Muscle layer of duodenum (tissue), 2 donors: ENCODE results near the gene GTF3C5.
"Not testable (repeated sequence)": the region's sequence is repeated elsewhere in the genome, so short reads cannot be mapped to it uniquely, and the experiment has no call there.

ENCODE experiments used
- H3K27ac ChIP-seq: one replicate; pipeline ENCODE4 v1.7.0; 2013; ENCODE audit warnings: mild to moderate bottlenecking, low read length
- H3K27me3 ChIP-seq: one replicate; pipeline ENCODE4 v1.7.0; 2013; ENCODE audit warnings: low read depth, mild to moderate bottlenecking, control low read depth, low read length
- H3K36me3 ChIP-seq, 2 donors: one replicate each; pipeline ENCODE4 v1.7.0; 2013; ENCODE audit warnings: low read length in 2 of 2, control low read depth in 1 of 2, mild to moderate bottlenecking in 1 of 2; ENCODE audit not compliant: insufficient read depth in 2 of 2, control insufficient read depth in 1 of 2
- H3K4me1 ChIP-seq, 2 donors: one replicate each; pipeline ENCODE4 v1.7.0; 2013; ENCODE audit warnings: low read length in 2 of 2, mild to moderate bottlenecking in 2 of 2, control low read depth in 1 of 2, moderate library complexity in 1 of 2; ENCODE audit not compliant: insufficient read depth in 2 of 2, control insufficient read depth in 1 of 2
- H3K4me3 ChIP-seq, 2 donors: one replicate each; pipeline ENCODE4 v1.7.0; 2013; ENCODE audit warnings: low read length in 2 of 2, low read depth in 1 of 2, mild to moderate bottlenecking in 1 of 2
- H3K9me3 ChIP-seq, 2 donors: one replicate each; pipeline ENCODE4 v1.7.0; 2013; ENCODE audit warnings: low read length in 2 of 2, control low read depth in 1 of 2, mild to moderate bottlenecking in 1 of 2; ENCODE audit not compliant: control insufficient read depth in 1 of 2
- donor health status: healthy.

Gene GTF3C5

GRCh38 chr9:132989014-132989310 is 41.8 kb upstream of the GTF3C5 start:
- H3K27ac ChIP-seq, result no peak overlapping the region
- no peak overlapping the region for H3K4me3 ChIP-seq
- H3K9me3 ChIP-seq, result no peaks in the 10 kb centered on the region
- H3K36me3 ChIP-seq, result no peaks in the 10 kb centered on the region
- H3K4me1 ChIP-seq, result no peaks in the 10 kb centered on the region
- peaks cover 5% of the 10 kb centered on the region for H3K27me3 ChIP-seq

- no peaks in the 10 kb centered on the region for H3K36me3 ChIP-seq
- H3K9me3 ChIP-seq, result no peaks in the 10 kb centered on the region
- no peaks in the 10 kb centered on the region for H3K4me1 ChIP-seq
- no peak overlapping the region for H3K27ac ChIP-seq
- H3K4me3 ChIP-seq, result no peak overlapping the region
- H3K27me3 ChIP-seq, result no peaks in the 10 kb centered on the region
Observed at GRCh38 chr9:132989414-132989996, 41.3 kb upstream of the GTF3C5 start.

GRCh38 chr9:132989998-132990557 is 40.7 kb upstream of the GTF3C5 start:
- H3K27ac ChIP-seq, H3K9me3 ChIP-seq, H3K27me3 ChIP-seq, H3K4me1 ChIP-seq, H3K36me3 ChIP-seq, H3K4me3 ChIP-seq: not testable (repeated sequence)

GRCh38 chr9:132990781-132991180 is 40.0 kb upstream of the GTF3C5 start:
- no peak overlapping the region for H3K27ac ChIP-seq
- no peaks in the 10 kb centered on the region for H3K36me3 ChIP-seq
- H3K4me3 ChIP-seq, result no peak overlapping the region
- H3K4me1 ChIP-seq, result no peaks in the 10 kb centered on the region
- no peaks in the 10 kb centered on the region for H3K9me3 ChIP-seq
- no peaks in the 10 kb centered on the region for H3K27me3 ChIP-seq

- no peaks in the 10 kb centered on the region for H3K27me3 ChIP-seq
Observed at GRCh38 chr9:132991351-132992300, 39.2 kb upstream of the GTF3C5 start.

GRCh38 chr9:132993511-132993939 is 37.3 kb upstream of the GTF3C5 start:
- no peak overlapping the region for H3K27ac ChIP-seq
- H3K27me3 ChIP-seq, result no peaks in the 10 kb centered on the region

More at GRCh38 chr9:132991351-132992300, 39.2 kb upstream of the GTF3C5 start:
- H3K4me1 ChIP-seq, result no peaks in the 10 kb centered on the region
- H3K36me3 ChIP-seq, result no peaks in the 10 kb centered on the region
- no peak overlapping the region for H3K27ac ChIP-seq
- no peaks in the 10 kb centered on the region for H3K9me3 ChIP-seq
- no peak overlapping the region for H3K4me3 ChIP-seq

GRCh38 chr9:132994410-132995120 is 36.2 kb upstream of the GTF3C5 start:
- Histone ChIP-seq H3K36me3 (no peaks in the 10 kb centered on the region), H3K9me3 (no peaks in the 10 kb centered on the region), H3K27ac (no peak overlapping the region), H3K27me3 (no peaks in the 10 kb centered on the region), H3K4me1 (no peaks in the 10 kb centered on the region), H3K4me3 (no peak overlapping the region)

More at GRCh38 chr9:132993511-132993939, 37.3 kb upstream of the GTF3C5 start:
- Histone ChIP-seq H3K9me3 (no peaks in the 10 kb centered on the region), H3K4me1 (no peaks in the 10 kb centered on the region), H3K4me3 (no peak overlapping the region), H3K36me3 (no peaks in the 10 kb centered on the region)

- no peak overlapping the region for H3K27ac ChIP-seq
- H3K9me3 ChIP-seq, result no peaks in the 10 kb centered on the region
- no peaks in the 10 kb centered on the region for H3K36me3 ChIP-seq
- H3K27me3 ChIP-seq, result no peaks in the 10 kb centered on the region
- no peaks in the 10 kb centered on the region for H3K4me1 ChIP-seq
- no peak overlapping the region for H3K4me3 ChIP-seq
Observed at GRCh38 chr9:132995121-132995420, 35.7 kb upstream of the GTF3C5 start.

- H3K4me1 ChIP-seq, result no peaks in the 10 kb centered on the region
- H3K27me3 ChIP-seq, result no peaks in the 10 kb centered on the region
- no peak overlapping the region for H3K4me3 ChIP-seq
- no peaks in the 10 kb centered on the region for H3K36me3 ChIP-seq
- no peaks in the 10 kb centered on the region for H3K9me3 ChIP-seq
- H3K27ac ChIP-seq, result no peak overlapping the region
Observed at GRCh38 chr9:132995879-132996278, 34.9 kb upstream of the GTF3C5 start.

- Histone ChIP-seq H3K27ac (no peak overlapping the region), H3K36me3 (no peaks in the 10 kb centered on the region), H3K27me3 (no peaks in the 10 kb centered on the region), H3K4me1 (no peaks in the 10 kb centered on the region), H3K9me3 (no peaks in the 10 kb centered on the region), H3K4me3 (no peak overlapping the region)
Observed at GRCh38 chr9:132996526-132996925, 34.3 kb upstream of the GTF3C5 start.

GRCh38 chr9:132997591-132997990 is 33.2 kb upstream of the GTF3C5 start:
- Histone ChIP-seq H3K36me3 (no peaks in the 10 kb centered on the region), H3K9me3 (no peaks in the 10 kb centered on the region), H3K27ac (no peak overlapping the region), H3K4me3 (no peak overlapping the region), H3K27me3 (no peaks in the 10 kb centered on the region), H3K4me1 (no peaks in the 10 kb centered on the region)
